Panc1 (cell line): ENCODE data around the gene KRTAP15-1.

ENCODE experiments used
- CTCF ChIP-seq: fragments of 450-650 bp; IDR thresholded peaks from 2 replicates; pipeline ENCODE4 v1.5.1; 2017; ENCODE audit warnings: mild to moderate bottlenecking
- POLR2AphosphoS5 ChIP-seq: IDR thresholded peaks from 2 replicates; pipeline ENCODE4 v1.6.1; 2012; ENCODE audit warnings: mild to moderate bottlenecking, low read depth, low read length, moderate library complexity
- TF ChIP-seq, protein P1 (sequence below), 2 experiments: IDR thresholded peaks; 2 replicates each; pipeline ENCODE4 v1.6.1; 2011 to 2012; ENCODE audit warnings: low read depth in 2 of 2, control low read depth in 1 of 2, low read length in 1 of 2, mild to moderate bottlenecking in 1 of 2, moderate library complexity in 1 of 2; ENCODE audit not compliant: insufficient read depth in 1 of 2

DNA sequence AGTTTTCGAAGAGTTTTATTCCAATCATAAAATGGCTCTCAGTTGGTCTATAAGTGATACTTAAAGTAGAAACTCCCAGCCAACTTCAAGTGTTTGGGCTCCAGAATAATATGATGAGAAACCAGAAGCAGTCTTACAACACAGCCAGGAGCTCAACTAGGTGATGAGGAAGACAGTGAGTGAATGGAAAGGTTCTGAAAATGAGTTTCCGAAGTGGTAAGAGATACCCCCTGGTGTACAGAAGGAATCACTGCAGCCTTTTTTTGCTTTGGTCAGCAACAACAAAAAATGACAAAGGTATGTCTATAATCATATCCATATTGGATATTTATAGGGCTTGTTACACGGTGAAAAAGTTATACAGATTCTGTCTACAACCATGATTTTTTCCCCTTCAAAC lies 23.6 kb downstream of the KRTAP15-1 start:
- peak; percentile 52 for TF ChIP-seq CTCF
- TF ChIP-seq, protein P1, sequence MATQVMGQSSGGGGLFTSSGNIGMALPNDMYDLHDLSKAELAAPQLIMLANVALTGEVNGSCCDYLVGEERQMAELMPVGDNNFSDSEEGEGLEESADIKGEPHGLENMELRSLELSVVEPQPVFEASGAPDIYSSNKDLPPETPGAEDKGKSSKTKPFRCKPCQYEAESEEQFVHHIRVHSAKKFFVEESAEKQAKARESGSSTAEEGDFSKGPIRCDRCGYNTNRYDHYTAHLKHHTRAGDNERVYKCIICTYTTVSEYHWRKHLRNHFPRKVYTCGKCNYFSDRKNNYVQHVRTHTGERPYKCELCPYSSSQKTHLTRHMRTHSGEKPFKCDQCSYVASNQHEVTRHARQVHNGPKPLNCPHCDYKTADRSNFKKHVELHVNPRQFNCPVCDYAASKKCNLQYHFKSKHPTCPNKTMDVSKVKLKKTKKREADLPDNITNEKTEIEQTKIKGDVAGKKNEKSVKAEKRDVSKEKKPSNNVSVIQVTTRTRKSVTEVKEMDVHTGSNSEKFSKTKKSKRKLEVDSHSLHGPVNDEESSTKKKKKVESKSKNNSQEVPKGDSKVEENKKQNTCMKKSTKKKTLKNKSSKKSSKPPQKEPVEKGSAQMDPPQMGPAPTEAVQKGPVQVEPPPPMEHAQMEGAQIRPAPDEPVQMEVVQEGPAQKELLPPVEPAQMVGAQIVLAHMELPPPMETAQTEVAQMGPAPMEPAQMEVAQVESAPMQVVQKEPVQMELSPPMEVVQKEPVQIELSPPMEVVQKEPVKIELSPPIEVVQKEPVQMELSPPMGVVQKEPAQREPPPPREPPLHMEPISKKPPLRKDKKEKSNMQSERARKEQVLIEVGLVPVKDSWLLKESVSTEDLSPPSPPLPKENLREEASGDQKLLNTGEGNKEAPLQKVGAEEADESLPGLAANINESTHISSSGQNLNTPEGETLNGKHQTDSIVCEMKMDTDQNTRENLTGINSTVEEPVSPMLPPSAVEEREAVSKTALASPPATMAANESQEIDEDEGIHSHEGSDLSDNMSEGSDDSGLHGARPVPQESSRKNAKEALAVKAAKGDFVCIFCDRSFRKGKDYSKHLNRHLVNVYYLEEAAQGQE (IDR thresholded peaks at IDR 0.05; ENCODE audit: insufficient read depth in 1 of 2, low read depth in 2 of 2, low read length in 1 of 2) = no peak
- no peak for TF ChIP-seq POLR2AphosphoS5
